Endodermal cell (in vitro differentiated cells): ENCODE measurements around the gene DUS2. TPM values are rescaled to one million over a fixed set of nuclear protein-coding genes. Genes with fewer than 3 reads are reported as not detected.
"Not testable (repeated sequence)": the region's sequence is repeated elsewhere in the genome, so short reads cannot be mapped to it uniquely, and the experiment has no call there.

Source experiments
- DNase-seq: peaks from one replicate; pipeline ENCODE4 v3.0.0-alpha.2; 2017
- H3K27ac ChIP-seq: 2 replicates; pipeline ENCODE4 v1.5.1; 2013; ENCODE audit warnings: mild to moderate bottlenecking, low read depth, low read length, moderate library complexity
- H3K27me3 ChIP-seq: 2 replicates; pipeline ENCODE4 v1.6.1; 2013; ENCODE audit warnings: mild to moderate bottlenecking, low read length, moderate library complexity; ENCODE audit not compliant: insufficient read depth, control insufficient read depth, poor library complexity, severe bottlenecking
- H3K36me3 ChIP-seq: 2 replicates; pipeline ENCODE4 v1.7.0; 2013; ENCODE audit warnings: mild to moderate bottlenecking, low read length, moderate library complexity; ENCODE audit not compliant: control insufficient read depth, insufficient read depth
- H3K4me1 ChIP-seq: one replicate; pipeline ENCODE4 v1.7.0; 2013; ENCODE audit warnings: low read length; ENCODE audit not compliant: control insufficient read depth, insufficient read depth
- H3K4me3 ChIP-seq: 2 replicates; pipeline ENCODE4 v1.5.1; 2013; ENCODE audit warnings: mild to moderate bottlenecking, low read length, moderate library complexity
- H3K9ac ChIP-seq: 2 replicates; pipeline ENCODE4 v1.6.1; 2013; ENCODE audit warnings: mild to moderate bottlenecking, low read length, moderate library complexity; ENCODE audit not compliant: poor library complexity, severe bottlenecking; ENCODE audit errors: extremely low read depth
- H3K9me3 ChIP-seq: 2 replicates; pipeline ENCODE4 v1.6.1; 2013; ENCODE audit warnings: mild to moderate bottlenecking, low read length, moderate library complexity; ENCODE audit not compliant: control insufficient read depth
- H3K27ac Mint-ChIP-seq: 2 replicates; pipeline ENCODE4 v1.8.0; 2020; ENCODE audit warnings: mixed read lengths
- H3K27me3 Mint-ChIP-seq: 2 replicates; pipeline ENCODE4 v1.8.0; 2021; ENCODE audit warnings: mild to moderate bottlenecking, mixed read lengths; ENCODE audit not compliant: insufficient read depth
- H3K36me3 Mint-ChIP-seq: 2 replicates; pipeline ENCODE4 v1.8.0; 2020; ENCODE audit warnings: low read depth, mixed read lengths
- H3K4me1 Mint-ChIP-seq: 2 replicates; pipeline ENCODE4 v1.8.0; 2020; ENCODE audit warnings: mixed read lengths
- H3K4me3 Mint-ChIP-seq: 2 replicates; pipeline ENCODE4 v1.8.0; 2020; ENCODE audit warnings: mild to moderate bottlenecking, moderate library complexity, mixed read lengths
- H3K9me3 Mint-ChIP-seq: 2 replicates; pipeline ENCODE4 v1.8.0; 2020; ENCODE audit warnings: mild to moderate bottlenecking, mixed read lengths
- WGBS, 2 experiments: methylation state at CpG; one replicate each; pipeline versions ENCODE4 v1.1.5 to v1.1.7; 2013; ENCODE audit warnings: missing lambda C conversion rate in 2 of 2, mixed read lengths in 1 of 2; ENCODE audit not compliant: insufficient coverage in 1 of 2, insufficient read length in 1 of 2; 5-methylcytosine and 5-hydroxymethylcytosine counted together
- total RNA-seq, 2 donors: library from RNA; stranded (reverse); fragmentation: NEBNext Ultra II Directional in 1 of 2; extraction: Animal tissue kit (Norgen Biotek cat#: 25700) in 1 of 2; gene quantifications; 2 replicates in 1 of 2; 3 replicates in 1 of 2; pipeline ENCODE4 v1.2.1, GENCODE V29; 2021
- TF ChIP-seq, protein P1 (sequence below): fragments of 200-600 bp; sonication (generic); conservative IDR thresholded peaks from 2 replicates; pipeline ENCODE4 v1.5.0; 2021; ENCODE audit warnings: antibody characterized with exemption, mild to moderate bottlenecking

DUS2 gene
- total RNA-seq, 2 donors from 2014 or later = 23.4 to 24.0 TPM

DNA sequence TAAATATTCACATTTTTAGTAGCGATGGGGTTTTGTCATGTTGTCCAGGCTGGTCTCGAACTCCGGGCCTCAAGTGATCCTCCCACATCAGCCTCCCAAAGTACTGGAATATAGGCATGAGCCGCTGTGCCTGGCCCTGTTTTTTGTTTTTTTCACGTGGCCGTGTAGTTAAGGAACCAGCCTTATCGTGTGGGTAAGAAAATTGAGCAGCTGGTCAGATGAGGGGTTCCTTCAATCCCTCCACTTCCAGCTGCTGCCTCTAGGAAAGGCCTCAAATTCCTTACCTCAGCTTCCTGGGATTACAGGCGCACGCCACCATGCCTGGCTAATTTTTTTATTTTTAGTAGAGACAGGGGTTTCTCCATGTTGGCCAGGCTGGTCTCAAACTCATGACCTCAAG, 17.9 kb upstream of the DUS2 start:
- H3K4me1 Mint-ChIP-seq = peaks cover 12% of the 10 kb centered on the region
- Histone ChIP-seq H3K9ac (no peak overlapping the region), H3K27me3 (no peaks in the 10 kb centered on the region), H3K27ac (no peak overlapping the region), H3K4me3 (no peak overlapping the region), H3K9me3 (no peaks in the 10 kb centered on the region), H3K4me1 (peaks cover 4% of the 10 kb centered on the region), H3K36me3 (no peaks in the 10 kb centered on the region)
- WGBS, 2 experiments = 87 to 94% methylated on average over 7 to 9 of the region's 9 CpGs
- no peak overlapping the region for H3K4me3 Mint-ChIP-seq
- H3K36me3 Mint-ChIP-seq = no peaks in the 10 kb centered on the region
- TF ChIP-seq, protein P1, sequence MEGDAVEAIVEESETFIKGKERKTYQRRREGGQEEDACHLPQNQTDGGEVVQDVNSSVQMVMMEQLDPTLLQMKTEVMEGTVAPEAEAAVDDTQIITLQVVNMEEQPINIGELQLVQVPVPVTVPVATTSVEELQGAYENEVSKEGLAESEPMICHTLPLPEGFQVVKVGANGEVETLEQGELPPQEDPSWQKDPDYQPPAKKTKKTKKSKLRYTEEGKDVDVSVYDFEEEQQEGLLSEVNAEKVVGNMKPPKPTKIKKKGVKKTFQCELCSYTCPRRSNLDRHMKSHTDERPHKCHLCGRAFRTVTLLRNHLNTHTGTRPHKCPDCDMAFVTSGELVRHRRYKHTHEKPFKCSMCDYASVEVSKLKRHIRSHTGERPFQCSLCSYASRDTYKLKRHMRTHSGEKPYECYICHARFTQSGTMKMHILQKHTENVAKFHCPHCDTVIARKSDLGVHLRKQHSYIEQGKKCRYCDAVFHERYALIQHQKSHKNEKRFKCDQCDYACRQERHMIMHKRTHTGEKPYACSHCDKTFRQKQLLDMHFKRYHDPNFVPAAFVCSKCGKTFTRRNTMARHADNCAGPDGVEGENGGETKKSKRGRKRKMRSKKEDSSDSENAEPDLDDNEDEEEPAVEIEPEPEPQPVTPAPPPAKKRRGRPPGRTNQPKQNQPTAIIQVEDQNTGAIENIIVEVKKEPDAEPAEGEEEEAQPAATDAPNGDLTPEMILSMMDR = no peak
- DNase-seq = no peak
- H3K27me3 Mint-ChIP-seq = no peaks in the 10 kb centered on the region
- H3K9me3 Mint-ChIP-seq = no peaks in the 10 kb centered on the region
- no peak overlapping the region for H3K27ac Mint-ChIP-seq

DNA sequence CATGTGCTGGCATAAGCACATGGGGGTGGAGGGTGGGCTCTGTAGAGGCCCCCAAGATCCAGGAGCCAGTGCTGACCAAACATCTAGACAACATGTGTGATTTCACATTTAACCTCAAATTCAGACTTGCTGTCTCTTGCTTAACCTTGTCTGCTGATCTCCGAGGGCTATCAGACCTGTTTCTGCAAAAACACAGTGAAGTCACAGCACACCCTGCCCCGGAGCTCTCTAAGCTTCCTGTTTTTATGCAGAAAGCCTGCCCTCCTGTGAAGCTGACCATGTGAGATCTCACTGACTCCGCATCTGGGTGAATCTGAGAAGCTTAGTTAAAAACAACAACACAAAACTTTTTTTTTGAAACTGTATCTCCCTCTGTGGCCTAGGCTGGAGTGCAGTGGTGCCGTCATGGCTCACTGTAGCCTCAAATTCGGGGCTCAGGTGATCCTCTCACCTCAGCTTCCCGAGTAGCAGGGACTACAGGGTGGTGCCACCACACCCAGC, 17.2 kb upstream of the DUS2 start:
- peak overlapping the region; percentile 67 for H3K27ac Mint-ChIP-seq
- peaks cover 12% of the 10 kb centered on the region for H3K4me1 Mint-ChIP-seq
- peak; percentile 78 for DNase-seq
- WGBS, 2 experiments = 83 to 89% methylated on average over 4 to 6 of the region's 6 CpGs
- H3K4me3 Mint-ChIP-seq = no peak overlapping the region
- H3K27me3 Mint-ChIP-seq = no peaks in the 10 kb centered on the region
- Histone ChIP-seq H3K36me3 (no peaks in the 10 kb centered on the region), H3K27me3 (no peaks in the 10 kb centered on the region), H3K9me3 (no peaks in the 10 kb centered on the region), H3K4me3 (no peak overlapping the region), H3K9ac (no peak overlapping the region), H3K27ac (no peak overlapping the region), H3K4me1 (peaks cover 4% of the 10 kb centered on the region)
- TF ChIP-seq, protein P1 = no peak
- no peaks in the 10 kb centered on the region for H3K36me3 Mint-ChIP-seq
- no peaks in the 10 kb centered on the region for H3K9me3 Mint-ChIP-seq

DNA sequence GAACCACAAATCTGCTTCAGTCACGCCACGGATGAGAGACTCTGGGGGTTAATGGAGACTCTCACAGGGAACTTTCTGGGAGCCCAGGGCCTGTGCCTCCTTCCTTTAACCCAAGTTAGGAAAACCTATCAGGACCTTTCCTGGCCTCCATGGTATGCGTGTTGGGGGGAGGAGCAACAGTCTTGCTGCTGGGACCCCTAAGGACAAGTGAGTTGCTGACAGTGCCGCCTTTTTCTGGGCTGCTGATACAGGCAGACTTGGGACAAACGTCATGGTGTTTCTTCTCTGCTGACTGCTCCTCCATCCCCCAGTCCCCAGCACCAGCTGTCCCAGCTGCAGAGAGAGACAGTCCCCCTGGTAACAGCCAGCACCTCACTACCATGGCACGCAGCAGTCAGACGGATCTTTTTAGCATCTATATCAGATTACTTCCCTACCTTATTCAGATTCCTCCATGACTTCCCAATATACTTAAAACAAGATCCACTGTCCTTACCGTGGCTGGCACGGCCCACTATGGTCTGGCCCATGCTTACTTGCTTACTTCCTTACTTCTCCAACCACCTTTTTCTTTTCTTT, 13.8 kb upstream of the DUS2 start:
- H3K4me3 Mint-ChIP-seq = no peak overlapping the region
- H3K27me3 ChIP-seq = no peaks in the 10 kb centered on the region
- H3K36me3 Mint-ChIP-seq = no peaks in the 10 kb centered on the region
- no peak overlapping the region for H3K27ac Mint-ChIP-seq
- TF ChIP-seq, protein P1 = no peak
- H3K4me1 ChIP-seq = peaks cover 4% of the 10 kb centered on the region
- H3K36me3 ChIP-seq = no peaks in the 10 kb centered on the region
- 66 to 79% methylated on average over 6 to 9 of the region's 9 CpGs for WGBS, 2 experiments
- no peak overlapping the region for H3K4me3 ChIP-seq
- H3K27me3 Mint-ChIP-seq = peaks cover 4% of the 10 kb centered on the region
- no peak overlapping the region for H3K9ac ChIP-seq
- no peaks in the 10 kb centered on the region for H3K9me3 Mint-ChIP-seq
- peak; percentile 65 for DNase-seq
- H3K9me3 ChIP-seq = no peaks in the 10 kb centered on the region
- peaks cover 17% of the 10 kb centered on the region for H3K4me1 Mint-ChIP-seq
- no peak overlapping the region for H3K27ac ChIP-seq

DNA sequence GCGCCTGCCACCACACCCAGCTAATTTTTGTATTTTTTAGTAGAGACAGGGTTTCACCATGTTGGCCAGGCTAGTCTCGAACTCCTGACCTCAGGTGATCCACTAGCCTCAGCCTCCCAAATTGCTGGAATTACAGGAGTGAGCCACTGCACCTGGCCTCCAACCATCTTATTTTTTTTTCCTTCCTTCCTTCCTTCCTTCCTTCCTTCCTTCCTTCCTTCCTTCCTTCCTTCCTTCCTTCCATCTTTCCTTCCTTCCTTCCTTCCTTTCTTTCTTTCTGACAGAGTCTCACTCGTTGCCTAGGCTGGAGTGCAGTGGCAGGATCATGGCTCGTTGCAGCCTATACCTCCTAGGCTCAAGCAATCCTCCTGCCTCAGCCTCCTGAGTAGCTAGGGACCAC, 13.2 kb upstream of the DUS2 start:
- not testable (repeated sequence) for H3K4me3 ChIP-seq, H3K27me3 Mint-ChIP-seq, H3K9me3 Mint-ChIP-seq, H3K27ac Mint-ChIP-seq, H3K36me3 ChIP-seq, H3K9me3 ChIP-seq, DNase-seq, H3K36me3 Mint-ChIP-seq, H3K4me3 Mint-ChIP-seq, H3K27ac ChIP-seq, H3K27me3 ChIP-seq, H3K9ac ChIP-seq, H3K4me1 ChIP-seq
- peaks cover 17% of the 10 kb centered on the region for H3K4me1 Mint-ChIP-seq
- 86 to 98% methylated on average over 4 of the region's 4 CpGs for WGBS, 2 experiments
